Measurements from ENCODE around the gene MSL3B.

The MSL3B gene

GRCh38 chr2:233832414-233832813 is 35.8 kb downstream of the MSL3B start:
- DNase-seq, result no peak

GRCh38 chr2:233831861-233832260 is 36.3 kb downstream of the MSL3B start:
- no peak for DNase-seq

DNA sequence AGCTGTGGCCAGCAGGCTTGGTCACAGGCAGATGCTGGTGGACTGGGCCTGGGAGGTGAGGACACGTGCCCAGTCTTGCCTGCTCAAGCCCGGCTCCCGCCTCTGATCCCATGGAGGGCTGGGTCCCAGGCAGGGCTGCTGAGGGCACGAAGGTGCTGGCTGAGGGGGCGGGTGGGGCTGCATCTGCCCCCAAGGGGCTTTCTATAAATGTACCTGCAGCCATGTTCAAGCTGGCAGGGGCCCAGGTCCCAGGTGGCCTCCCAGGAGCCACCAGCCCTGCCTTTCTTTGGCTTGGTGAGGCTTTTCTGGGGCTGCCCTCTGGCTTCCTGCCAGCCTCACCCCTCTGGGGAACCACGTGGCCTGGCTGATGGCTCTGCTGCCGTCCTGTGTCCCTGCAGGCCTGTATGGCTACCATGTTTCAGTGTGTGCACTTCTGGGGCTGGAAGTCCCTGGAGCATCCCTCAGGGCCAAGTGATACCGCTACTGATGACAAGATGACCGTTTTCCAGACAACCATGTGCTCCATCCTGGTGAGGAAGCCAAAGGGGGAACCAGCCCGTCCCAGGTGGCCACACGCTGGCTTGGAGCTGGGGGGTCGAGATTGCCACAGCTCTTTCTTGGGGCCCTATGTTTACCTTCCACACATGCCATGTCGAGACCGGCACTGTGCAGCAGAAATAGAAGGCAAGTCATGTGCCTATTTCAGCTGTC is 37.0 kb downstream of the MSL3B start:
- DNase-seq, result no peak

- no peak for DNase-seq
Observed at GRCh38 chr2:233830111-233830802, 37.9 kb downstream of the MSL3B start.

DNA sequence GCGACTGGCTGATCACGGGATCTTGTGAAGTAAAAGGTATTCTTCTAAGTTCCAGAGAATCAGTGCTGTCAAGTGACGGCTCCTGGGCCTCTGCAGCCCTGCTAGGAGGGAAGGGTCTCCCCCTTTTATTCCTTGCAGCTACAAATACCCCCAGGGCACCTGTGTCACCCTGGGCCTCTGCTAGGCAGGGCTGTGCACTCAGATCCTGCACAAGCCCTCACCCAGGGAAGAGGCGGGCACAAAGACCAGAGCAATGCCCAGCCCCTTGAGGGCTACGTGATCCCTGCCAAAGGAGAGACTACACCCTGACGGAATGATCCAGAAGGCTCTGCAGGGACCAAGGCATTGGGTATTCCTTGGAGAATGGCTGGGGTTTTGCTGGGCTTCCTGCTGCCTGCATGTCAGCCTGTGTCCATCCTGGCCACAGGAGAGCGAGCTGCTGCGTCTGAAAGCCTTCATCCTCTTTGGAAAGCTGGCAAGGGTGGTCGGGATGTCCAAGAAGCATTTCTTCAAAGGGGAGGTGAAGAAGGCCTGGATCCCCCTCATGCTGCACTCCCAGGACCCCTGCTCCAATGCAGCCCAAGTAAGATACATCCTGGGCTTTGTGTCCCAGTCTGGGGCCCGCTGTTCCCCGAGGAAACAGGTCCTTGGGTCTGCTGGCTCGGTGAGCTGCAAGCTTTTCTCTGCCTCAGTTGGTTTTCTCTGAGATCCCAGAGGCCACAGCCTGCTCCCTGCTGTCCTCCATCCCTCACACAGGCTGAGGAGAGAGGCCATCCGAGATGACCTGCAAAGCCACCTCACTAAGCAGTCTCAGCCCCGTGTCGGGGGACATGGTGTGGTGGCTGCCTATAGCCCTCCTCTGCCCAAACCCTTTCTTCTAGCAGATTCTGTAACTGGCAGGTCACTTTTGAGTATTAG is 38.7 kb downstream of the MSL3B start:
- no peak for DNase-seq

DNA sequence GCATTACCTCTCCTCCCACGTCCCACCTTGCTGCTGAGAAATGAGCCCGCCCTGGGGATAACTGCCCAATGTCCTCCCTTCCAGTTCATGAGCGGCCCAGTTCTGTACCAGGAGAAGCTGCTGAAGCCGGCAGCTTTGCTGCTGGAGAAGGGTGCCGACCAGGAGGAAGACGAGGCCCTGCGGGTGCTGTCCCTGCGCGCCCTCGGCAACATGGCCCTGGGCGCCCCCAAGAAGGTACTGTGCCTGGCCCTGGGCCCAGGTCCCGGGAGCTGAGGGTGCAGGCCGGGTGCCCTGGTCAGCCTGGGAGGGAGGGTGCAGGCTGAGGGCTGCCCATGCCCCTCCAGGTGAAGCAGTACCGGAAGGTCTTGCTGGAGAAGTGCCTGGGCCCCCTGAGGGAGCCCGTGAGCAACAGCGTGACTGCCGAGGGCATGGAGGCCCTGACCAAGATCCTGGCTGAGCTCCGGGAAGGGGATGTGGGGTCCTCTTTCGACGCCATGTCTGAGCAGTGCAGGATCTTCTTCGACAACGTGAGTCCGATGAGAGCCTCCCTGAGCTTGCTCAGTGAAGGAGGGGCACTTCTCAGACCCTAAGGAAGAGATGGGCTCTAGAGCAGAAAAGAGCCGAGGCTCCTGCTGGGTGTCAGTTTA is 39.5 kb downstream of the MSL3B start:
- no peak for DNase-seq

DNA sequence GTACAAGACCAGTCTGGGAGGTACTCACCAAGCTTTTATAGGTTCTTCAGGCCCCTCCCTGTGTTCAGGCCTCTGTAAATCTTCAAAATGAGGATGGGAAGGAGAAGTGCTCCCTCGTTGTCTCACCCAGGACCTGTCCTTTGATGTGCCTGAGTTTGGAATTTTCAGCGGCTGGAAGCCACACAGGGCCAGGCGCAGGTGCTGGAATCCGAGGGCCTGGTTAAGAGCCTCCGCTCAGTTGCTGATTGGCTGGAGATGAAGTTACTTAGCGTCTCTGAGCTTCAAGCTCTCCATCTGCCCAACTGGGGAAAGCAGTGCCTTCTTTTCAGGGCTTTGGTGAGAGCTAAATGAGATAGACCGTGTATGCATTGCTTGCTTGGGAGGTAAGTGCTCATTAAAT is 43.8 kb downstream of the MSL3B start:
- no peak for DNase-seq

- DNase-seq, result no peak
Observed at GRCh38 chr2:233823731-233824121, 44.5 kb downstream of the MSL3B start.

GRCh38 chr2:233822781-233823730 is 45.1 kb downstream of the MSL3B start:
- no peak for DNase-seq

DNA sequence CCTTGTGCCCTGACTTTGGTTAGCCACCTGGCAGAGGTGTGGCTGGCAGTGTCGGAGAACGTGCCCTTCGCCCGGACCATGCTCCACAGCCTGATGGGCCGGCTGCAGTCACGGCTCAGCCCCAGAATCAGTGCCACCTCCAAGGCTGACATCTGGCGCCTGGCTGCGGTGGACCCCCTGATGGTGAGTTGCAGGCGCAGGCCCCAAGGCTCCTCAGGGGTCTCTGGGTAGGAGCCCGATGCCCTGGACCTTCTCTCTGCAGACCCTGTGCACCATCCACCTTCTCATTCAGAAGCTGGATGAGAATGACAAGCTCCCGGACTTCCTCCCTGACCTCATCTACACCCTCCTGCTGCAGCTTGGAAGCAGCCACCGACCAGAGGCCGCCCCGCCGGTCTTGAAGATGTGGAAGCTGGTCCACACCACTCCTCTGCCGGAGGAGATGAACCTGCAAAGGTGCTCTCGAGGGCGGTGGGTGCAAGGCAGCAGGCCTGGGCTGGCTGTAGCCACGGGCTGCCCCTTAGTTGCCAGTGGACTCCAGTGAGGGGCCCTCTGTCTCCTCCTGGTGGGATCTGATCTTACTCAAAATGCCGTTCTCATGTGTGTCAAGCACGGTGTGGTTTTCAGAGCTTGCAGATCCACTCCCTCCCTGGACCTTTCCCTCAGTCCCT is 46.0 kb downstream of the MSL3B start:
- DNase-seq, result no peak

DNA sequence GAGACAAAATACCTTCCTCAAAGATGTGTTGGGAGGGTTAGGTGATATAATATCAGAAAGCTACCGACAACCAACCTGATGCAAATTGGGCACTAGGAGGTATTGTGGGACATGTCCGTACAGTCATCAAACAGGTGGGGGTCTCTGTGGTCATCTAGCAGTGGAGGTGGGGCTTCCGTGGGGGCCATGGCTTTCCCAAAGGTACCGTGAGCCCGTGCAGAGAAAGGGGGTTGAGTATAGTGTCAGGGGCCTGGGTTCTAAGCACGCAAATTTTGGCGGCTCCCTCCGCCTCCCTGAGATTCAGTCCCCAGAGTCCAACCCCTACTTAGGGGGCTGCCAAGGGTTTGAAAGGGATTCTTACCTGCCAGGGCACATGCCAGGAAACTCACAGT is 46.5 kb downstream of the MSL3B start:
- no peak for DNase-seq

DNA sequence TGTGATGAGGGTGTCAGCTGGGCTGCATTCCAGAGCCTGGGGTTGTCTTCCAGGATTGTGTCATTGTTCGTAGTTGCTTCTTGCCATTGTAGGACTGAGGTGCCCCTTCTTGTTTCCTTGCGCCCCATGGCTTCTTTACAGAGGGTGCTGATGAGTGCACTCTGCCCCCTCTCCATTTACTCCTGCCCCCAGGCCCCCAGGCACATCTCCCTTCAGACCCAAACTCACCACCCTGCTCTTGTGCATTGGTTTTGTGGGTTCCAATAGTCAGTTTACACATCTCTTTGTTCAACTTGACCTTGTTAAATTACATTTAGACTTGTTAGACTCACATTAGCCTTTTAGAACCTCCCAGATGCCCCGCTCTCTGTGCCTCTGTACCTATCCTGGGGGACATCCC is 47.0 kb downstream of the MSL3B start:
- DNase-seq, result no peak

DNA sequence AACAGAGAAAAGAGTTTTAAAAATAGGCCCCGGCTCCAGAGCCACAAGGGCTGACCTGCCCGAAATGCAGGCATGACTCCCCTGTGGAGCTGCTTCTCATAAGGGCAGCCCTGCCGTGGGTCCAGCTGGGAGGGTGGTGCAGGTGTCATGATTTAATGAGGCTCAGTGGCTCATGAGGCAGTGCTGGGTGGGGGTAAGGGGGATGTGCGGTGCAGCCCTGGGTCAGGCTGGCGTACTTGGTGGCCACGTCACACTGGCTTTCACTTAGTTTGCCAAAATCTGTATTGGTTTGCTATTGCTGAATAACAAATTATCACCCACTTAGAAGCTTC is 47.4 kb downstream of the MSL3B start:
- DNase-seq, result no peak

DNA sequence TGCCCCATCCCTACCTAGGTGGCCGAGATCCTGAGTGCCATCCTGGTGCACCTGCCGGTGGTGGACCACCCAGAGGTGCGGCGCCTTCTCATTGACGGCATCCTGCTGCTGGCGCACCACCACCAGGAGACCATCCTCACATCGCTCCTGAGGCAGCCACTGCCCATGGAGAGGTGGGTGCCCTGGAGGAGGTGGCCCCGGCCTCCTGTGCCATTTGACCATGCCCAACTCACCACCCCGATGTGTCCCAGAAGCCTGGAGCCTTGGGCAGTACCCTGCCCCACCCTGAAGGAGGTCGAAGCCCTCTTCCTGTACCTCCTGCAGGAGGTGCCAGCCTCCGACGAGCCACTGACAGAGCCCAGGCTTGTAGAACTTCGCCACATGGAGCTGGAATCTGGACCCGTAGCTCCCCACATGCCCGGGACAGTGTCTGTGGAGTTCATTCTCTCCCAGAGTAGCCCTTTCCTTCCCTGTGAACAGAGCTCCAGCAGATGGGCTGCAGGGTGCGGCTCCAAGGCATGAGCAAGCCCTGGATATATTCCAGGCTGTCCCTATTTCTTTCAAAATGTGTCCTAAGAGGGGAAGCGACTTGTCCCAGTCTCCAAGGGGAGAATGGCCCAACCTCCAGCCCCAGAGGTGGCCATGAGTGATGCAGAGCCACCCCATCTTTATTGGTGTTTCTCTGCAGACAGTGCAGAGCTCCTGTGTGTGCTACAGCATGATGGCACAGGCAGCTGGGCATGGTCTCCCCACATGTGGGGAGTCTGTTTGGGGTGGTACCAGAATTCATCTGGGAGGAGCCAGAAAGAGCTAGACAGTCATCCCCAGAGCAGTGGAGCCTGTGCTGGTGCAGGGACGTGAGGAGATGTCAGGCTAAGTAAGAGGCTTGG is 48.1 kb downstream of the MSL3B start:
- DNase-seq, result no peak

GRCh38 chr2:233818639-233819621 is 49.3 kb downstream of the MSL3B start:
- no peak for DNase-seq

DNA sequence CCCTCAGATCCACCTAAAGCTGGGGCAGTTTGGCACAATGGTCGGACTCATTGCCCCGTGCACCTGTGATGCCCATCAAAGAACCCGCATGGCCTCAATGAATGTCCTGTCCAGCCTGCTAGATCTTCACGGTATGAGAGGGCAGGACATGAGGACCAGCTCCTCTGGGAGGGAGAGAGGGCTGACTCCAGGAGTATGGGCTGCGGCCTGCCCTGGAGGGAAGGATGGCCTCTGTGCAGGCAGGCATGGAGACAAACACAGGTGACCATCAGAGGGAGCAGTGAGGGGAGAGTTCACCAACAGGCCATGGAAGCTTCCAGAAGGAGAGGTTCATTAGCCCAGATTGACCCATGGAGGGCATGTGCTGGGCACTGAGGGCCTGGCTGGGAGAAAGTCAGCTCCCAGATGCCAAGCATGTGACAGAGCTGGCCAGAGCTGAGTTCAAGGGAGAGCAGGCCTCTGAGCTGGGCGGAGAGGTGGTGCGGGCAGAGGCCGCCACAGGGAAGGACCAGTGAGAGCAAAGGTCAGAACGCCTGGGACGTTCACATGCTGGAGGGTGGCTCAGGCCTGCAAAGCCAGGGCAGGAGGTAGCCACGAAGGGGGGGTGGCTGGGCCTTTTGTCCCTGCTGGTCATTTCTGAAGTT is 50.1 kb downstream of the MSL3B start:
- DNase-seq, result no peak

DNA sequence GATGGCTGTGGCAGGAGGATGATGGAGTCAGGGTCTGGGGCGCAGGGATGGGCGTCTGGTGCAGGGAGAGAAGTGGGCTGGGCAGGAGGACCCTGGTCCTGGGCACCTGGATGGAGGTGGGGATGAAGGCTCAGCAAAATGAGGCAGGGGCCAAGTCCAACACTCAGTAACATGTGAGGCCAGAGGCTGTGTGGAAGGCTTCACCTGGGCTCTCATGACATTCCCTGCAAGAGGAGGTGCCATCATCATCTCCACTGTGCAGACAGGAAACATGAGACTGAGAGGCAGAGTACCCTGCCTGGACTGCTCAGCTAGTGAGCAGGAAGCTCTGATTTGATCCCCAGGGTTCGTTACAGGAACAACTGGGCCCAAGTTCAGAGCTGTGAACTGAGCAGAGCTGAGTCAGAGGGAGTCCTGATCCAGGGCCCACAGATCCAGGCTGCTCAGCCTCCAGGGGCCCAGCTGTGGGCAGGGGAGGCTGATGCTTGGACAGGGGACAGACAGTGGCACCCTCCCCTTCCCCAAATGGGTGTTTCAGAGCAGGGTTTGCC is 50.8 kb downstream of the MSL3B start:
- DNase-seq, result no peak

DNA sequence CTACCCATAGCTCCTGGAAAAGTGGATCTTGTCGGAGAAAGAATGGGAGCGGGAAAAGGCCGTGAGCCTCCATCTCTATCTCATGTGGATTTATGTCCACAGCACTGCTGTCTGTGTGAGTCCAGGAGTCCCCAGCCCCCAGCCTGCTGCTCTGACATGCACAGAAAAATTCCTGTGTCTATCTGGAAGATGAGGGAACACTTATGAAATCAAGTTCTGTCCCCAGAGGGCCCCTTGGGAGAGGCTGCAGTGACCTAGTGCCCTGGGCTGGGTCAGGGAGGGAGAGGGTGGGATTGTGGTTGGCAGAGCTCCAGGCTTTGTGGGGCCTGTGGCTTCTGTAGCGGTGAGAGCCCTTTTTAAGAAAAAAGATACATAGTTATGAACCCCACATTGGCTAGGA is 51.4 kb downstream of the MSL3B start:
- DNase-seq, result no peak

Data from KG1 (cell line).